Measurements from ENCODE around the gene SYT11. TPM values are rescaled to one million over a fixed set of nuclear protein-coding genes. Genes with fewer than 3 reads are reported as not detected.

The SYT11 gene
- total and polyA plus RNA-seq, 9 of the 15 experiments (the other 6 are each of a cell fraction or from before 2014, with no cell fraction given) = 0.05 to 0.18 (median 0.11) TPM

GRCh38 chr1:155934097-155934935 is 74.9 kb downstream of the SYT11 start, which contains the start of gene KHDC4 (continued):
- TF ChIP-seq, protein P1, sequence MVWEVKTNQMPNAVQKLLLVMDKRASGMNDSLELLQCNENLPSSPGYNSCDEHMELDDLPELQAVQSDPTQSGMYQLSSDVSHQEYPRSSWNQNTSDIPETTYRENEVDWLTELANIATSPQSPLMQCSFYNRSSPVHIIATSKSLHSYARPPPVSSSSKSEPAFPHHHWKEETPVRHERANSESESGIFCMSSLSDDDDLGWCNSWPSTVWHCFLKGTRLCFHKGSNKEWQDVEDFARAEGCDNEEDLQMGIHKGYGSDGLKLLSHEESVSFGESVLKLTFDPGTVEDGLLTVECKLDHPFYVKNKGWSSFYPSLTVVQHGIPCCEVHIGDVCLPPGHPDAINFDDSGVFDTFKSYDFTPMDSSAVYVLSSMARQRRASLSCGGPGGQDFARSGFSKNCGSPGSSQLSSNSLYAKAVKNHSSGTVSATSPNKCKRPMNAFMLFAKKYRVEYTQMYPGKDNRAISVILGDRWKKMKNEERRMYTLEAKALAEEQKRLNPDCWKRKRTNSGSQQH (CRISPR knock-in tag; IDR thresholded peaks at IDR 0.05) = no peak
- TF ChIP-seq POLR2A (conservative IDR thresholded peaks at IDR 0.05) (peak; percentile 99), CHD7 (IDR thresholded peaks at IDR 0.05; ENCODE audit: low read depth, low read length) (no peak), STAT5B (CRISPR knock-in tag; IDR thresholded peaks at IDR 0.05) (no peak), CSDE1 (IDR thresholded peaks at IDR 0.05) (peak; percentile 21 to 91; a peak in 1 of 4 replicates), ZNF134 (CRISPR knock-in tag; conservative IDR thresholded peaks at IDR 0.05) (no peak), ZNF644 (tag; IDR thresholded peaks at IDR 0.05; ENCODE audit: low read depth) (no peak), JUND (IDR thresholded peaks at IDR 0.05; ENCODE audit: borderline replicate concordance, low read depth, low read length) (no peak; the same call in none of the 2 replicates), JUND (tag; IDR thresholded peaks at IDR 0.05; ENCODE audit: borderline replicate concordance, low read depth, low read length) (peak; percentile 77; the same call in 2 of the 3 replicates), ZFP30 (CRISPR knock-in tag; IDR thresholded peaks at IDR 0.05; ENCODE audit: borderline replicate concordance) (no peak), ELF2 (CRISPR knock-in tag; IDR thresholded peaks at IDR 0.05) (peak; percentile 87; the same call in 1 of the 2 replicates)
- TF ChIP-seq, protein P2, sequence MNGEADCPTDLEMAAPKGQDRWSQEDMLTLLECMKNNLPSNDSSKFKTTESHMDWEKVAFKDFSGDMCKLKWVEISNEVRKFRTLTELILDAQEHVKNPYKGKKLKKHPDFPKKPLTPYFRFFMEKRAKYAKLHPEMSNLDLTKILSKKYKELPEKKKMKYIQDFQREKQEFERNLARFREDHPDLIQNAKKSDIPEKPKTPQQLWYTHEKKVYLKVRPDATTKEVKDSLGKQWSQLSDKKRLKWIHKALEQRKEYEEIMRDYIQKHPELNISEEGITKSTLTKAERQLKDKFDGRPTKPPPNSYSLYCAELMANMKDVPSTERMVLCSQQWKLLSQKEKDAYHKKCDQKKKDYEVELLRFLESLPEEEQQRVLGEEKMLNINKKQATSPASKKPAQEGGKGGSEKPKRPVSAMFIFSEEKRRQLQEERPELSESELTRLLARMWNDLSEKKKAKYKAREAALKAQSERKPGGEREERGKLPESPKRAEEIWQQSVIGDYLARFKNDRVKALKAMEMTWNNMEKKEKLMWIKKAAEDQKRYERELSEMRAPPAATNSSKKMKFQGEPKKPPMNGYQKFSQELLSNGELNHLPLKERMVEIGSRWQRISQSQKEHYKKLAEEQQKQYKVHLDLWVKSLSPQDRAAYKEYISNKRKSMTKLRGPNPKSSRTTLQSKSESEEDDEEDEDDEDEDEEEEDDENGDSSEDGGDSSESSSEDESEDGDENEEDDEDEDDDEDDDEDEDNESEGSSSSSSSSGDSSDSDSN (IDR thresholded peaks at IDR 0.05; ENCODE audit: borderline replicate concordance in 1 of 2, low read depth in 2 of 2, low read length in 2 of 2) = 0 out of 4 replicates have a peak, but pooled peaks of 1 of the 2 experiments have one; percentile 6
